Measurements from ENCODE around the gene VWA2.

VWA2 gene

DNA sequence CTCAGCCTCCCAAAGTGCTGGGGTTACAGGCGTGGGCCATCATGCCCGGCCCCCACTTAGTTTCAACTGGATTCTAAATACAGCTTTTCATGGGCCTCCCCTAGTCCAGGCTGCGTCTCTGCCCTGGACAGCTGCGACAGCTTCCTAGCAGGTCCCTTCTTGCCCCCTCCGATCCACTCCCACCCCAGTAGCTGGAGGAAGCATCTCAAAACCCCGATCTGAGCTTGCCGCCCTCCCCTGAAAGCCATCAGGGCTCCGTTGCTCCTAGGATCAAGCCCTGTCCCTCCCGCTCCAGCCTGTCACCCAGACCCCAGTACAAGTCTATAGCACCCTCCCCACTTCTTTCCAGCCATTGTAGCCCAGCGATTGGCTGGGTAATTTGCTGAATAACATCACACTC, 64.5 kb downstream of the VWA2 start:
- H3K27ac ChIP-seq: no peak overlapping the region
- TF ChIP-seq, protein P1, sequence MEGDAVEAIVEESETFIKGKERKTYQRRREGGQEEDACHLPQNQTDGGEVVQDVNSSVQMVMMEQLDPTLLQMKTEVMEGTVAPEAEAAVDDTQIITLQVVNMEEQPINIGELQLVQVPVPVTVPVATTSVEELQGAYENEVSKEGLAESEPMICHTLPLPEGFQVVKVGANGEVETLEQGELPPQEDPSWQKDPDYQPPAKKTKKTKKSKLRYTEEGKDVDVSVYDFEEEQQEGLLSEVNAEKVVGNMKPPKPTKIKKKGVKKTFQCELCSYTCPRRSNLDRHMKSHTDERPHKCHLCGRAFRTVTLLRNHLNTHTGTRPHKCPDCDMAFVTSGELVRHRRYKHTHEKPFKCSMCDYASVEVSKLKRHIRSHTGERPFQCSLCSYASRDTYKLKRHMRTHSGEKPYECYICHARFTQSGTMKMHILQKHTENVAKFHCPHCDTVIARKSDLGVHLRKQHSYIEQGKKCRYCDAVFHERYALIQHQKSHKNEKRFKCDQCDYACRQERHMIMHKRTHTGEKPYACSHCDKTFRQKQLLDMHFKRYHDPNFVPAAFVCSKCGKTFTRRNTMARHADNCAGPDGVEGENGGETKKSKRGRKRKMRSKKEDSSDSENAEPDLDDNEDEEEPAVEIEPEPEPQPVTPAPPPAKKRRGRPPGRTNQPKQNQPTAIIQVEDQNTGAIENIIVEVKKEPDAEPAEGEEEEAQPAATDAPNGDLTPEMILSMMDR (conservative IDR thresholded peaks at IDR 0.05): no peak

DNA sequence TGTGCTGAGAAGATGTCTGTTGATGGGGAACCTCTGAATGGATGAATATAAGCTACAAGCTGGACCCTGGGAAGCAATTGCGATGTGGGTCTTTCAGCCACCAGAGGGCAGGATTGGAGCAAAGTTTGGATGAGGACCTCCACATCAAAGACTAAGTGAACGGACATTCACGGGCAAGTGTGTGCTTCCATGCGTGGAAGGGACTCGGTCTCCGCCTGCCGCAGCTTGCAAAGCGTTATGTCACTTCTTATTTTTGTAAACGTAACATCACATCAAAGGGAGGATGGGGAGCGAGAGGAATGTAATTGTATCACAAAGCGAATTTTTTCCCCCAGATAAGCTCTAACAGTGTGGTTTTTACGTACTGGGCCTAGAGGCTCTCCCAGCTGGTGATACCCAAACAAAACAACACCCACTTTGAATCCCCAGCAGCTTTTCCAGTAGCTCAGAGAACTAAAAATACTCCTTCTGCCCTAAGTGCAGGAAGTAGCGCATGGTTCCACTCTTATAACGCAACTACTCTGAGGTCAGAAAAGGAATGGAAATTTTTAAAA, 65.0 kb downstream of the VWA2 start:
- H3K27ac ChIP-seq: no peak overlapping the region; the same call in 1 of the 2 replicates
- TF ChIP-seq, protein P1 (conservative IDR thresholded peaks at IDR 0.05): peak; percentile 67

DNA sequence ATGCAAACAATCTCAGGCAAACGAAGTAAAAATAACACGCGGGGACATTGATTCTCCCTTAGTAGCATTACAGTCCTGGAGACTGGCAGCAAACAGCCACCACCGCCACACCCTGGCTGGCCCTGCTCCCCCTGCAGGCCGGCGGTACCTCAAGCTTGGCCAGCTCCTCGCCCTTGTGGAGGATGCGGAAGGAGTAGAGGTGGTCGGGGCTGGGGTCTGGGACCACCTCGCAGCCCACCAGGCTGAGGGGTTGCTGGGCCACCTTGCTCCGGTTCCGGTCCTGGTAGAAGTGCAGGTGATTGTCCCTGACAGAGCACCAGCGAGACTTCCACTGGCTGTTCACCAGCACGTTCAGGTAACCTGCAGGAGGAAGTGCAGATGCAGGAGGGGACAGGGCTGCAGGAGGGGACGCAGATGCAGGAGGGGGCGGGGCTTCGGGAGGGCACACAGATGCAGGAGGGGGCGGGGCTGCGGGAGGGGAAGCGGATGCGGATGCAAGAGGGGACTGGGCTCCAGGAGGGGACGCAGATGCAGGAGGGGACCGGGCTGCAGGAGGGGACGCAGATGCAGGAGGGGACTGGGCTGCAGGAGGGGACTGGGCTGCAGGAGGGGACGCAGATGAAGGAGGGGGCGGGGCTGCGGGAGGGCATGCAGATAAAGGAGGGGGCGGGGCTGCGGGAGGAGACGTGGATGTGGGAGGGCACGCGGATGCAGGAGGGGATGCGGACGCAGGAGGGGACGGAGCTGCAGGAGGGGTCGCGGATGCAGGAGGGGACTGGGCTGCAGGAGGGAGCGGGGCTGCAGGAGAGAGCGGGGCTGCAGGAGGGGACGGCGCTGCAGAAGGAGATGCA, 65.7 kb downstream of the VWA2 start:
- TF ChIP-seq, protein P1 (conservative IDR thresholded peaks at IDR 0.05): peak; percentile 39; the same call in 1 of the 2 replicates
- H3K27ac ChIP-seq: no peak overlapping the region; the same call in 1 of the 2 replicates

DNA sequence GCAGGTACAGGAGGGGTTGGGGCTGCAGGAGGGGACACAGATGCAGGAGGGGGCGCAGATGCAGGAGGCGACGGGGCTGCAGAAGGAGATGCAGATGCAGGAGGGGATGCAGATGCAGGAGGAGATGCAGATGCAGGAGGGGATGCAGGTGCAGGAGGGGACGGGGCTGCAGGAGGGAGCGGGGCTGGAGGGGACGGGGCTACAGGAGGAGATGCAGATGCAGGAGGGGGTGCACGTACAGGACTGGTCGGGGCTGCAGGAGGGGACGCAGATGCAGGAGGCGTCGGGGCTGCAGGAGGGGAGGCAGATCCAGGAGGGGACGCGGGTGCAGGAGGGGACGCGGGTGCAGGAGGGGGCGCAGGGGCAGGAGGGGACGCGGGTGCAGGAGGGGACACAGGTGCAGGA, 66.5 kb downstream of the VWA2 start:
- TF ChIP-seq, protein P1 (conservative IDR thresholded peaks at IDR 0.05): no peak
- H3K27ac ChIP-seq: no peak overlapping the region

DNA sequence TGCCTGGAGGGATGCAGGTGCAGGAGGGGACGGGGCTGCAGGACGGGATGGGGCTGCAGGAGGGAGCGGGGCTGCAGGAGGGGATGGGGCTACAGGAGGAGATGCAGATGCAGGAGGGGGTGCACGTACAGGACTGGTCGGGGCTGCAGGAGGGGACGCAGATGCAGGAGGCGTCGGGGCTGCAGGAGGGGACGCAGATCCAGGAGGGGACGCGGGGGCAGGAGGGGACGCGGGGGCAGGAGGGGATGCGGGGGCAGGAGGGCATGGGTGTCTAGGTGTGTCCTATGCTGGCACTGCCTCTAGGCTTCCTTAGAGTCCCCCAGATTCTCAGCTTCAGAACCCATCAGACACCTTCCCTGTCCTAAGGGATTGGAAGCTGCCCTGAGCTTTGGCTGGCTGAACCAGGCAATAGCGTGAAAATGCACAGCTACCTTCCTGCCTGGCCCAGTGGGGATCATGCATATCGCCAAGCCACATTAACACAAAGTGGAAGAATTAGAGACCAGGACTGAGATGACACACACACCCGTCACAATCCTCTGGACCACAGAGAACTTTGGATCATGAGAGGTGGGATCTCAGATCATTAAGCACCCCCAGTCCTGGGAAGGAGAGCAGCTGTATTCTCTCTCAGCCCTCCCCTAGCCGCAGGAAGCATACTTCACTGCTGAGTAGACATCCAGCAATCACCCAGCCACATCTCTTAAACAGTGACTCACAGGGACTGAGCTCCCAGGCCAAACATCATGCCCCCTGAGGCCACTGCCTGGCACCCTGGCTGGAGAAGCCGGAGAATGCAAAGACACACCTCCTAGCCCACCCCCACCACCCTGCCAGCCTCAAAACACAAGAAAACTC, 67.3 kb downstream of the VWA2 start:
- H3K27ac ChIP-seq: no peak overlapping the region

DNA sequence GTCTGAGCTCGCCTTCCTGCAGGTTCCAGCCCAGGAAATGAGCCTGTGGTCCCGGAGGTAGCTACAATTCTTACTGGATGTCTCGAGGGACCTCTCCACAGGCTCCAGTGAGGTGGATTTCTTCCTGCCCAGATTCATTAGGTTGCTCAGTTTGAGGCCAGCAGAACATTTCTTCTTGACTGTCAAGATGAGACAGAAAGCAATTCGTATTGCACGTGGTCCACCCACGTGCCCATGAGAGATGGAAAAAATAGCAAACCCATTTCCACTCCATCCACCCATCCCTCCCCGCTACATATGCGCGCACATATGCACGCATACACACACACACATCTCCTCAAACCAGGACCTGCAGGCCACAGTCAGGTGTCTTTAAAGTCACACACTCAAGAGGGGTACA, 68.7 kb downstream of the VWA2 start:
- TF ChIP-seq, protein P1 (conservative IDR thresholded peaks at IDR 0.05): no peak
- no peak overlapping the region for H3K27ac ChIP-seq

More for the DNA sequence above, 67.3 kb downstream of the VWA2 start:
- TF ChIP-seq, protein P1 (conservative IDR thresholded peaks at IDR 0.05): no peak
